ENCODE data around the gene RNH1. TPM values are rescaled to one million over a fixed set of nuclear protein-coding genes. Genes with fewer than 3 reads are reported as not detected.

Gene RNH1
- total RNA-seq, 1 experiment from 2014 or later = 345 TPM

GRCh38 chr11:498297-499181 is 8.5 kb downstream of the RNH1 start:
- Histone ChIP-seq H3K4me1 (ENCODE audit: control insufficient read depth, insufficient read depth, low read length) (peaks cover 3% of the 10 kb centered on the region), H3K27me3 (ENCODE audit: control insufficient read depth, insufficient read depth, low read length) (no peaks in the 10 kb centered on the region), H3K36me3 (ENCODE audit: control insufficient read depth, insufficient read depth, low read length) (peaks cover 15% of the 10 kb centered on the region; the same call in 1 of the 2 replicates), H3K27ac (ENCODE audit: low read length) (no peak overlapping the region), H3K9me3 (ENCODE audit: control insufficient read depth, insufficient read depth, low read depth, low read length) (no peaks in the 10 kb centered on the region), H3K4me3 (ENCODE audit: low read depth in 2 of 2, low read length in 2 of 2) (no peak overlapping the region)
- intact Hi-C loops (cut with micrococcal nuclease; ENCODE audit: unreplicated experiment) (no loop called here), in situ Hi-C loops (cut with HindIII; ENCODE audit: low pct_unique_long_range_greater_than_20kb, low sequenced_read_pairs) (no loop called here)
- ChIA-PET CTCF (interaction anchor here (0.6 to 0.7 kb wide), 4 partner anchors 8 to 146 kb away, joined by 3 to 7 read pairs (median 6); partner anchors contain the start of gene RNH1), POLR2A (interaction anchor here (0.5 kb wide), 1 partner anchor 150 kb away, joined by 3 read pairs; no protein-coding TSS in a partner anchor)
- TSS peak; percentile 31 for BruUV-seq (replicated peaks)
- ATAC-seq (no peak), DNase-seq (ENCODE audit: low read depth, low spot score) (no peak)
- no peak for TF ChIP-seq REST (IDR thresholded peaks at IDR 0.05; ENCODE audit: insufficient read depth in 1 of 2, low read depth in 2 of 2, low read length in 1 of 2)
- 0 out of 2 replicates have a peak, but pooled peaks have one; percentile 7 for TF ChIP-seq POLR2AphosphoS5 (IDR thresholded peaks at IDR 0.05; ENCODE audit: low read depth, low read length)
- no peak for TF ChIP-seq CTCF (IDR thresholded peaks at IDR 0.05)

- Histone ChIP-seq H3K4me1 (ENCODE audit: control insufficient read depth, insufficient read depth, low read length) (0 out of 2 replicates have a peak, but pooled peaks cover 2% of the 10 kb centered on the region), H3K27ac (ENCODE audit: low read length) (no peak overlapping the region), H3K27me3 (ENCODE audit: control insufficient read depth, insufficient read depth, low read length) (no peaks in the 10 kb centered on the region), H3K9me3 (ENCODE audit: control insufficient read depth, insufficient read depth, low read depth, low read length) (no peaks in the 10 kb centered on the region), H3K36me3 (ENCODE audit: control insufficient read depth, insufficient read depth, low read length) (peaks cover 15% of the 10 kb centered on the region; the same call in 1 of the 2 replicates), H3K4me3 (ENCODE audit: low read depth in 2 of 2, low read length in 2 of 2) (no peak overlapping the region)
- TF ChIP-seq CTCF (IDR thresholded peaks at IDR 0.05) = no peak
- TF ChIP-seq TCF7L2 (IDR thresholded peaks at IDR 0.05; ENCODE audit: low read depth, low read length) = no peak
- TF ChIP-seq SIN3A (IDR thresholded peaks at IDR 0.05; ENCODE audit: borderline replicate concordance, insufficient read depth, low read depth, low read length) = no peak
- no peak for TF ChIP-seq REST (IDR thresholded peaks at IDR 0.05; ENCODE audit: insufficient read depth in 1 of 2, low read depth in 2 of 2, low read length in 1 of 2)
- TF ChIP-seq POLR2AphosphoS5 (IDR thresholded peaks at IDR 0.05; ENCODE audit: low read depth, low read length) = no peak
- DNase-seq (ENCODE audit: low read depth, low spot score) = no peak
- intact Hi-C loops (cut with micrococcal nuclease; ENCODE audit: unreplicated experiment) (no loop called here), in situ Hi-C loops (cut with HindIII; ENCODE audit: low pct_unique_long_range_greater_than_20kb, low sequenced_read_pairs) (no loop called here)
- ChIA-PET CTCF (interaction anchor here (0.6 kb wide), 2 partner anchors 57 to 146 kb away, joined by 3 to 7 read pairs; no protein-coding TSS in a partner anchor), POLR2A (no interaction called here)
- no peak for ATAC-seq
- BruUV-seq (replicated peaks) = no TSS peak
Measured at GRCh38 chr11:497565-498296, 9.3 kb downstream of the RNH1 start.

Measured in Panc1 (cell line).